GM18873 (cell line): ENCODE measurements around the gene ITK.

Experiments used
- ATAC-seq: cut with Tn5 transposase; IDR thresholded peaks from one replicate; pipeline ENCODE4 v1.9.1; 2021; ENCODE audit warnings: mild to moderate bottlenecking, moderate library complexity, moderate number of reproducible peaks; ENCODE audit not compliant: unreplicated experiment, low FRiP score

ITK gene

GRCh38 chr5:157295247-157295646, 114.6 kb downstream of the ITK start:
- no peak for ATAC-seq

- ATAC-seq: no peak
These were observed 119.9 kb downstream of the ITK start for GRCh38 chr5:157300564-157300963.

- no peak for ATAC-seq
These were observed 120.4 kb downstream of the ITK start for GRCh38 chr5:157301066-157301465.

- ATAC-seq: no peak
These were observed 122.4 kb downstream of the ITK start for GRCh38 chr5:157303023-157303422.

- ATAC-seq: no peak
These were observed 123.2 kb downstream of the ITK start for GRCh38 chr5:157303667-157304327.
